Right lung (tissue), 5 donors: ENCODE measurements around the gene ITIH5. TPM values are rescaled to one million over a fixed set of nuclear protein-coding genes. Genes with fewer than 3 reads are reported as not detected.
A peak's percentile ranks its signal among the peaks of the same experiment; 100 is the strongest.

Source experiments
- DNase-seq, 2 donors: peaks; one replicate each; pipeline ENCODE4 v3.0.0-alpha.2; 2013
- polyA plus RNA-seq, 5 donors: library from polyadenylated mRNA; unstranded; fragments of 120-200 nt; gene quantifications; one replicate each; pipeline versions ENCODE4 v1.2.1 to v1.2.3, GENCODE V29; 2013; ENCODE audit warnings: inconsistent platforms in 1 of 5, low replicate concordance in 1 of 5; ENCODE audit not compliant: insufficient read length in 5 of 5, insufficient read depth in 1 of 5

Gene ITIH5
- polyA plus RNA-seq, 5 donors, result 26.9 to 38.3 (median 31.9) TPM

DNA sequence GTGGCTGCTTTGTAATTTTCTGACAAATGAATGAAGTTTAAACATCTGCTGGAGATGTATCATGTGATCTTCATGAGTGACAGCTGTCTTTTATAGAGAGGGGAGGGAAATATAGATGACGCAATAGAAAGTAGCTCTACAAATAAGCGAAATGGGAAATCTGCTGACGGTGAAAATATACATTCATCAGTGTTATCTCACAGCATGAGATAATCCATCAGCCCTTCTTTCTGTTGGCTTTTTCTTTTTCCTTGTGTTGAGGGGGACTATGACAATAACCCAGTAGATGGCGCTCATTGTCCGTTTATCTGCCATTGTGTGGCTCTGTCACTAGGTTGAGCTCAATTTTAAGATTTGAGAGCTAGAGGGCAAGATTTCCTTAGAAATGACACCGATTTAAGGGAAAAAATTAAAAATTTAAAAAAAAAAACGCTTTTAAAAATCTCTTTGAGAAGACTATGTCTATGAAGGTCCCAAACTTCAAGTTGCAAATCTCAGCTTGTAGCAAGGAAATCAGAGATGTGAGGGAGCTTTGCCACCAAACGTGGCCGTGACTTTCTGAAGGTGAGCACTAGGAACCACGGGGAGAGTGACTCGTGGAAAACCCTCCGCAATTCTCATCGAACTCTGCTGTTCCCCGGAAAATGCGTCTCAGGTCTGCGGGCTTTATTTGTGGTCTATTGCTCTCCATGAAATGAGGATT, 141.3 kb downstream of the ITIH5 start:
- DNase-seq, result peak; percentile 67 to 81

DNA sequence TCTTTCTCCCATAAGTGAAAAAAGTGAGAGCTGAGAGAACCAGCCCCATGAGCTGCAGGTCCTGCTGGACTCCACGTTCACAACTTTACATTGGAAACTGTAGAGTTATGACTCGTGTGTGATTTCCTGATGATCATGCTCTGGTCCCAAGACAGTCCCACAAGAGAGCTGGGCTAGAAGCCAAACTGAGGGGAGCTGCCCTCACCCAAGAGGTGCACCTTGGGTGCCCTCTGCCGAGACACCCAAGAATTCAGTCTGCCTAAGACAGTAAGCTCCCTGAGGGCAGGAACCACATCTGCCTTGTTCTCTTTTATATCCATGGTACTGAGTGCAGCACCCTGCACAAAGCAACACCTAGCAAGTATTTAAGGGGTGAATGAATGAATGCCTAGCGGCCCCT, 143.1 kb downstream of the ITIH5 start:
- no peak for DNase-seq

DNA sequence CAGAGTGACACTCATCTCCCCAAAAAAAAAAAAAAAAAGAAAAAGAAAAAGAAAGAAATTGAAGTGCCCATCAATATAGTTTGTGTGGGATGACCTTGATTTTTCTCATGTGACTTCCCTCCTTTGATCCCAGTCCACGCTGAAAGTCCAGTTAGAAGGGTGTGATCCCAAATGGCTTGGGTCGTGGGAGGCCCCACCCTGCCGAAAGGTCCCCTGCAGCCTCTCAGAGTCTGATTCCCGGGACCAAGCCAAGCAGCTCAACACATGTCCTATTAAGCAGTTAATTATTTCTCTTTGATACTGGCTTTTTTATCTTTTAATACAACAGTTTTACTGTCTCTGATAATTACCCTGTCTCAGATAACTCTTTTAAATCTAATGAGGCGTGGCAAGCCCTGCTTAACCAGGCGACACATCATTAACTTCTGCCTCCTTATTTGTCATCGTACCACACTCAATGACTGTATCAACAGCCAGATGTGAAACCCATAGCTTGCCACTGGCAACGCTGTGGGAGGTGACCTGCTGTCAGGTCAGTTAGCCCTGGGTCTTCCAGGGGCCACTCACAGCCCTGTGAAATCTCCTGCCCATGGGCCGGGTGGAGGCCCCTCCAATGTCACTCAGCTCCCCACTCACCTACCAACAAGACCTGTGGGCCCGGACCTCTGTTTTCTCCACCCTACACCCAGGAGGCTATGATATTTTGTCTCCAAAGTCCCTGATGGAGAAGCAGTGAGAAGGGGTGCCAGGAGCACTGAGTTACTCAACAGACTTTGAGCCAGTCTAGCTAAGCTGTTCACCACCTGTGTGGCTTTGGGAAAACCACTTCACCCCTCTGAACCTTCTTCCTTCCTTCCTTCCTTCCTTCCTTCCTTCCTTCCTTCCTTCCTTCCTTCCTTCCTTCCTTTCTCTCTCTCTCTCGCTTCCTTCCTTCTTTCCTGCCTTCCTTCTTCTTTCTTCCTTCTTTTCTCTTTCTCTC, 146.0 kb downstream of the ITIH5 start:
- no peak for DNase-seq

DNA sequence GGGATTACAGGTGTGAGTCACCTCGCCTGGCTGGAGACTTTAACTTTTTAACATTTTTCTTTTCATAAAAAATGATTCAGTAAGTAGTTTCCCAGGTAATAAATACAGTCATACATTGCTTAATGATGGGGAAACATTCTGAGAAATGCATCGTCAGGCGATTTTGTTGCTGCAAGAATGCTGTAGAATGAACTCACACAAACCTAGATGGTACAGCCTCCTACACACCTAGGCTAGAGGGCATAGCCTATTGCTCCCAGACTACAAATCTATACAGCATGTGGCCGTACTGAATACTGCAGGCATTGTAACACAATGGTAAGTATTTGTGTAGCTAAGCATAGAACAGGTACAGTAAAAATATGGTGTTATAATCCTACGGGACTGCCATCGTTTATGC, 147.4 kb downstream of the ITIH5 start:
- DNase-seq, result no peak

DNA sequence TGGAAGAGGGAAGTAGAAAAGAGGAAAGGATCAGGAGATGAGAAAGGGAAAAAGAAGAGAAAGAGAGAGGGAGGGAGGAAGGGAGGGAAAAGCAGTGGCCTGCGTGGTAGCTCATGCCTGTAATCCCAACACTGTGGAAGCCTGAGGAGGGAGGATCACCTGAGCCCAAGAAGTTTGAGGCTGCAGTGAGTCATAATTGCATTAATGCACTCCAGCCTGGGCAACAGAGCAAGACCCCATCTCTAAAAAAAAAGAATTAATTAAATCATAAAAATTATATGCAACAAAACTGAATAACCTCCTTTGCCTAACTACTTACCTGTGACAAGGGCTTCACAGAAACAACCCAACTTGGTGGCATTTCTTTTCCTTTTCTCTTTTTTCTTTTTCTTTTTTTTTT, 148.1 kb downstream of the ITIH5 start:
- DNase-seq, result no peak

DNA sequence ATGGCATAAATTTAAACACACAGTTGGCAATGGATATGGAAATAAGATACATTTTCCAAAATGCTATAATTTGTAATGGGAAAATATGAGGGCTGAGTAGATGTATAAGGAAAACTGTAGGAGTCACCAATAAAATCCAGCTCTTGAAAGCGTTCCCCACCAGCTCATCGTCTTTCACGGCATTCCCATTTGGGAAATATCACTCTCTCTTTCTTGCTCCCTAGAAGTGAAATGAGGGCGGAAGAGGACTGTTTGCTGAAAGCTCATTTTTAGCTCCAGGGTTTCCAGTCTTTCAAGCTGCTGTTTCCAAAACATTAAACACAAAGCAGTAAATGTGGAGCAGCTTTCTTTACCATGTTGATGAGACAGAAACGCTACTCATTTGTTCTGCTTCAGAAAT, 151.3 kb downstream of the ITIH5 start:
- DNase-seq, result peak; percentile 15 to 18

DNA sequence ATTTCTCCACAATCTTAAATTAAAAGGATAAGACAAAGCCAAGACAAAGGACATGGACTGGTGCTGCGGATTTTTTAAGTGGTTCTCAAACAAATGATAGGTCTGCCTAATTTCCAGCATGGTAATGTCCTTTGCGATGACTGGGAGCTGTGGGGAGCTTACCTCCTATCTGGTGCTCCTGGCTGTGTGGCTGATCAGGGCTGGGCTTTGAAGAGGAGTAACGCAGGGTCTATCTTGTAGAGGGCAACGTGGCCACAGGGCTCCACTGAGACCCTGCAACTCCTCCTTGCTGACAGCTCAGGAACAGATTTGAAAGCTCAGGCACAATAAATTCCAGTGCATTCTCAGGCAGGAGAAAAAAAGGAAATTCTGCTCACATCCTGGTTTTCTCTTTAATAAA, 152.8 kb downstream of the ITIH5 start:
- DNase-seq, result no peak

DNA sequence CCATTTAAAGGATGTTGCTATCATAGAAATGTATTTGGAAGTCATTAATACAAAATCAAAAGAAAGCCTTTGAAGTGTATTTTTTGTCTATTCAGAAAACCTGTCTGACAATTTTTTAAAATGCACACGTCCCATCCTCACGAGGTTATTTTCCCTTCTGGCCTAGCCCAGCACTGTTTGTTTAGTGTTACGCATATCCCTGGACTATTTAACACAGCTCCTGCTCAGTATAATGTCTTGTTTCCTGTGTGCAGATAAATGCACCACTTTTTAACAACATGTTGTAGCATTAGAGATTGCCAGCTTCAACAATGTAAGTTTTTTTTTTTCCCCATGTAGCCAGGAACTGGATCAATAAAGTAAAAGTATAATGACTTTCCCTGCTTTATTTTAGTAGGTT, 153.3 kb downstream of the ITIH5 start:
- no peak for DNase-seq

DNA sequence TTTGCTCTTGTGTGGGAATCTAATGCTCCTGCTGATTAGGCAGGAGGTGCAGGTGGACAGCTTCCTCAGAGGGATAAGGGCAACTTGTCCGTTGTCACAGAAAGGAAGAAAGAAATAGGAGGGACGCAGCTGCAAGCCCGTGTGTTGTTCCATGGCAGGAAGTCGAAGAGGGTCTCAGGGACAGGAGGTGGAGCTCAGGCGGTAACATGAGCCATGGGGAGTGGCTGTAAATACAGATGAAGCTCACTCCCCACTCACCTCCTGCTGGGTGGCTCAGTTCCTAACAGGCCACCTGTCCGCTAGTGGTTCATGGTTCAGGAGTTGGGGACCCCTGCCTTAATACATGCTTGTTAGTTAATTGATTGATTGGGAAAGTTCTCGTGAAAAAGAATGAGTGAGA, 154.3 kb downstream of the ITIH5 start:
- DNase-seq, result no peak

DNA sequence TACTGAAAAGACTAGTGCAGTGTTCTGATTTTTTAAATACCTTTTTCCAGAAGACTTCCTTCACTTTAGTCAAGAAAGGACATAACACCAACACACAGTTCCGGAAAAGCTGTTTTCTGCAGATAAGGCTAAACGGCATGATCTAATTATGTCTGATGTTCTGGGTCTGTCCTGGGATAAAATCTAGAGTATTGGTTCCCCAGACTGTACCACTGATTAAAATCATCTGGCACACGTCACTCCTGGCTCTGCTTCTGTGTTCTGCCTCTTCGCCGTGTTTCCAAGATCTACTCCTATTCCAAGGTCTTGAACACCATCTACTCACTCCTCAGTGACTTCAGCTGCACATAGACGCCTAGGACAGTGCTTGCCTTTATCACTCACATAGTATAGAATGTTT, 155.2 kb downstream of the ITIH5 start:
- DNase-seq, result no peak

Other genes starting within 250 kb of the ITIH5 start
- 10 to 100 TPM in 1 of 5 donors, 1 to 10 TPM in 3, under 1 TPM in 1; 0.91 to 12.6 (median 1.5) TPM for gene ITIH2, start 36.4 kb upstream of the ITIH5 start, polyA plus RNA-seq
- 10 to 100 TPM; 18.1 to 25.2 (median 23.0) TPM for gene KIN, start 121.0 kb upstream of the ITIH5 start, polyA plus RNA-seq
- 100 to 1,000 TPM; 250 to 273 (median 255) TPM for gene ATP5F1C, start 121.2 kb upstream of the ITIH5 start, polyA plus RNA-seq
- 1 to 10 TPM; 8.3 to 9.7 (median 9.0) TPM for gene TAF3, start 151.5 kb upstream of the ITIH5 start, polyA plus RNA-seq